ENCODE measurements around the gene PLA2G2F.
"Not testable (repeated sequence)": the region's sequence is repeated elsewhere in the genome, so short reads cannot be mapped to it uniquely, and the experiment has no call there.

PLA2G2F gene

GRCh38 chr1:20114021-20114648, 25.0 kb upstream of the PLA2G2F start:
- DNase-seq, result no peak

GRCh38 chr1:20115479-20115878, 23.6 kb upstream of the PLA2G2F start:
- no peak for DNase-seq

GRCh38 chr1:20115916-20116315, 23.2 kb upstream of the PLA2G2F start:
- DNase-seq, result no peak

GRCh38 chr1:20117236-20117635, 21.9 kb upstream of the PLA2G2F start:
- no peak for DNase-seq

GRCh38 chr1:20119347-20119746, 19.8 kb upstream of the PLA2G2F start, which contains the start of gene PLA2G2D:
PLA2G2D (minus strand) TSS chr1:20119536; CDS start chr1:20119498, 38 bp downstream.
- DNase-seq, result no peak

GRCh38 chr1:20120796-20121195, 18.3 kb upstream of the PLA2G2F start:
- no peak for DNase-seq

GRCh38 chr1:20123722-20124455, 15.2 kb upstream of the PLA2G2F start:
- DNase-seq, result no peak

GRCh38 chr1:20124456-20125057, 14.6 kb upstream of the PLA2G2F start:
- peak; percentile 79 for DNase-seq

- DNase-seq, result no peak
Observed at GRCh38 chr1:20125100-20125499, 14.0 kb upstream of the PLA2G2F start.

GRCh38 chr1:20126041-20126805, 12.9 kb upstream of the PLA2G2F start:
- DNase-seq, result no peak

GRCh38 chr1:20126806-20127440, 12.2 kb upstream of the PLA2G2F start:
- no peak for DNase-seq

GRCh38 chr1:20130518-20130917, 8.6 kb upstream of the PLA2G2F start:
- DNase-seq, result not testable (repeated sequence)

- no peak for DNase-seq
Observed at GRCh38 chr1:20134995-20135394, 4.1 kb upstream of the PLA2G2F start.

GRCh38 chr1:20136249-20136648, 2.9 kb upstream of the PLA2G2F start:
- DNase-seq, result no peak

- DNase-seq, result no peak
Observed at GRCh38 chr1:20137055-20137454, 2.1 kb upstream of the PLA2G2F start.

GRCh38 chr1:20137604-20138003, 1.5 kb upstream of the PLA2G2F start:
- DNase-seq, result no peak

- DNase-seq, result no peak
Observed at GRCh38 chr1:20138346-20138745, 777 bp upstream of the PLA2G2F start.

- no peak for DNase-seq
Observed at GRCh38 chr1:20139776-20140612, 871 bp downstream of the PLA2G2F start.

GRCh38 chr1:20141001-20141400, 1.9 kb downstream of the PLA2G2F start:
- DNase-seq, result no peak

GRCh38 chr1:20141466-20141865, 2.3 kb downstream of the PLA2G2F start:
- no peak for DNase-seq

GRCh38 chr1:20142001-20142710, 3.0 kb downstream of the PLA2G2F start:
- DNase-seq, result no peak

Measured in fibroblast of skin of back (primary cell).